GM18517 (cell line): ENCODE measurements around the gene EYA2.

Experiments used
- ATAC-seq: cut with Tn5 transposase; IDR thresholded peaks from one replicate; pipeline ENCODE4 v1.9.1; 2021; ENCODE audit warnings: mild to moderate bottlenecking, moderate library complexity; ENCODE audit not compliant: unreplicated experiment

EYA2 gene

DNA sequence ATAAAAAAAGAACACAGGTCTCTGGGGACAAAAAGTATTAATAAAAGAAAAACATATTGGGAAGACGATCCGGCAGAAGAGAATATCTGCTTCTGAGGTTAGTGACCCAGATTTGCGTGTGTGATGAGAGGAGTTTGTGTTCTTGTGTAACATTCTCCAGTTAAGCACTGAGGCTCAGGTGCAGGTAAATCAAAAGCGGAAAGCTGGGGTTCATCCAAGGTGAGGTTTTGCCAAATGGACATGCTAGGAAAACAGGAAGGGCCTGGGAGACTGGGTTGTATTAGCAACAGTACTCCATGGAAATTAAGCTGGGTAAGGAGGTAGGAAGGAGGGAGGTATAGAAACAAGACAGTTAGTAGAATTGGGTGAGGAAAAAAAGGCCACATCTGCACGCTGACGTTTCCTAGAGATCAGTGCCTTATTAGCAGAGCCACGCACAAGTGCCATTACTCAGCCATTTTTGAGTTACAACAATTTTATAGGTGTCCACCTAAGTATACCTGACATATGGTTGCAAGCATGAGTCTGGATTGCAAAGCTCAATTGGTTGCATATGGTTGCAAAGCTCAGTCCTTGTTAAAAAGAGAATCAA, 322.3 kb downstream of the EYA2 start:
- ATAC-seq: no peak

DNA sequence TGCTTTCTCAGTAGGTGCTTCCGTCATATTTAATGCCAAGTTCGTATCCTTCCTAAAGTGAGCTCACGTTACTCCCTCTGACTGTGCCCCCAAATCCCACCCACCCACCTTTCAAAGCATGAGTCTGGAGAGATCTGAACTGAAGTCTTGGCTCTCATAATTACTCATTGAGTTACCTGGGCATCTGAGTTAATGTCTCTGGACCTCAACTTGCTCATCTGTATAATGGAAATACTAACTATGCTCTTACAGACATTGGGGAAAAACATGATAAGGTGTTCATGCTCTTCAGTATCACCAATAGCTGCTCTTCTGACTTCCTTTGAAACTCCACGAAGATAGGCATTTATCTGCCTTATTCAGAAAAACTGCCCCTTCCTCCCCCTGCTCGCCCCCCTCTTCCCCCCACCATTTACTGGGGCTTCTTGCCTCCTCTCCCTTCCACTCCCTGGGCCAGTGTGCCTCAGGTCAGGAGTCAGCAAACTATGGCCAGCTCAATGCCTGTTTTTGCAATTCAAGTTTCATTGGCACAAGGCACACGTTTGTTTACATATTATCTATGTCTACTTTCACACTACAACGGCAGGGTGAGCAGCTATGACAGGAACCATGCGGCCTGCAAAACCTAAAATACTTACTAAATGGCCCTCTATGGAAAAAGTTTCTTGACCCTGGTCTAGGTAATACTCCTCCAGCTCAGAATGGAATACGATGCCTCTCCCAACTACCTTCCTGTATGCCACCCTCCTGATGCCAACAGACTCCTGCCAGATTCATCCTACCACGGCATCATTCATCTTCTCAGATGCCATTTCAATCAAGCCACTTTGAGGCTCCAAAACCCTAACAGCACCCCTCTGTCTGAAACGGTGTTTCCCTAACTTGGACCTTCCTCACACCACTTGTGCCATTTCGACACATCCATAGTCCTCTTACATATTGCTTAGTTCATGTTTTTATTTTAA, 323.1 kb downstream of the EYA2 start:
- ATAC-seq: no peak

DNA sequence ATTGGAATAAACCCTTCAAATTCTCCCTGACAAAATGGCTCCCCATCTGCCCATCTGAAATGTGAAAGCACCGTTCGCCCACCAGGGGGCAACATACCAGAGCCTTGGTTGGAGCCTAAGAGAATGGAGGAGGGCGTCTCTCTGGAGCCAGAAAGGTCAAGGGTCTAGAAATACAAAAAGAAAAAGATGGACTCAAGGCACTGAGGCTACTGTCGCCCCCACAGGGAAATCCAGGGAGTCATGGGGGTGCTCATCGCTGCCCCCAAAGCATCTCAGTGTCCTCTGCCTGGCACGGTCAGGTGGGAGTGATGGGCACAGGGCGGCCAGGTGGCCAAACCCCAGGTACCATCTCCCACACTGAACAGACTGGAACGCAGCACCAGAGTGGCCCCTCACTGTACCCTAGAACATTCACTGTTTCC, 325.5 kb downstream of the EYA2 start:
- no peak for ATAC-seq

DNA sequence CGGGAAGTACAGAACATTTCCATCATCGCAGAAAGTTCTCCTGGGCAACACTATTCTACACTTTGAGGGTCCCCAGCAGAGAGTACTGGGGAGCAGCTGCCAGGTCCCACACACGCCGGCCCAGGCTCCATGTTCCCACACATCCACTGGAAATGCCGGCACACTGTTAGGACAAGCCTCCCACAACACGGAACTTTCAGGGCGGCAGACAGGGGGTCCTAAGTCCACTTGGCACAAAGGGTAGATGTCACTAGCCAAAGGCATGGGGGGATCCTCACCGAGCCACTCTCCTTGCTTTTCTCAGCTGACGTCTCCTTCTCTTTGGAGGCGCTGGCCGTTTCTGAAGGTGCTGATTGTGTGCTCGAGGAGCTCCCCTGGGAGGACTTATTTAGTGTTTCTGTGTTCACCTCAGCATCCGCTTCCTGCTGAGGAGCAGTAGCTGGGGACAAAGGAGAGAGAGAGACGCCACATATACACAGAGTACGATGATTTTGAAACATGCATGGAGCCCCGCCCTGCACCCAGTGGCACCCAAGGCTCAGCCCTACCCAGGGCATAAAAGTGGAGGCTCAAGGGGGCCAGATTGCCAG, 326.5 kb downstream of the EYA2 start:
- no peak for ATAC-seq

DNA sequence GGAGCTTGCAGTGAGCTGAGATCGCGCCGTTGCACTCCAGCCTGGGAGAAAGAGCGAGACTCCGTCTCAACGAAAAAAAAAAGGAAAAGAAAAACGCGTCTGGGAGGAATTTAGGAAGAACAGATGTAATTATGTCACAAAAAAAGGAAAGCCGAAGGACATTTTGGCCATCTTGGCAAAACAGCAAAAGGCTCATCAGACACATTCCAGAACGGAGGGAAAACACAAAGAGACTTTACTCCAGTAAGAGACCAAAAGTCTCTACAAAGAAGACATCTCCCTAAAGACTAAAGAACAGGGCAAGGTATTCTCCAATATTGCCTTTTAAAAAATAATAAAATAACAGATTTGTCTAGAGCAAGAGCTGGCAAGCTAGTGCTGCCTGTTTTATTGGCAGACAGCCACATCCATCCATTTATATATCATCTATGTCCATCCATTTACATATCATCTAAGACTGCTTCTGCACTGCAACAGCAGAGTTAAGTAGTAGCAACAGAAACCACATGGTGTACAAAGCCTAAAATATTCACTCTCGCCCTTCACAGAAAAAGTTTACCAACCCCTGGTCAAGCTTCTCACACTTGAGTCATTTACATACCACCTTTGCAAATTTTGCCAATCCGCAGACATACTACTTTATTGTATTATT, 328.0 kb downstream of the EYA2 start:
- no peak for ATAC-seq

DNA sequence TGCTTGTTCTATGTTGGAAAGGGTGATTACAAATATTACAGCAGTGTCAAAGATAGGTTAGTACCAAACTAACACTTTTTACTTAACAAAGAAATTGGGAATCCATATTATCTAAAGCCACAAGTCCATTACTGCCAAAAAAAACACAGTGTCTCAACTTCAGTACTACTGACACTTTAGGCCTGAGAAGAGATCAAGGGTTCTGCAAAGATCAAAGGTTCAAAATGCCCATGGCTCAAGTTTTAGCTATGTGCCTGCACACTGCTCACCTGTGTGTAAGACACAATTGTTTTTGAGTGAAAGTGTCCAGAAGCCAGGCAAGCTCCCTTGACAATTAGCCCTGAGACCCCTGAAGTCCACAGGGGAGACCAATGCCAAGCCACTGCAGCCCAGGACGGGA, 329.3 kb downstream of the EYA2 start:
- ATAC-seq: no peak

DNA sequence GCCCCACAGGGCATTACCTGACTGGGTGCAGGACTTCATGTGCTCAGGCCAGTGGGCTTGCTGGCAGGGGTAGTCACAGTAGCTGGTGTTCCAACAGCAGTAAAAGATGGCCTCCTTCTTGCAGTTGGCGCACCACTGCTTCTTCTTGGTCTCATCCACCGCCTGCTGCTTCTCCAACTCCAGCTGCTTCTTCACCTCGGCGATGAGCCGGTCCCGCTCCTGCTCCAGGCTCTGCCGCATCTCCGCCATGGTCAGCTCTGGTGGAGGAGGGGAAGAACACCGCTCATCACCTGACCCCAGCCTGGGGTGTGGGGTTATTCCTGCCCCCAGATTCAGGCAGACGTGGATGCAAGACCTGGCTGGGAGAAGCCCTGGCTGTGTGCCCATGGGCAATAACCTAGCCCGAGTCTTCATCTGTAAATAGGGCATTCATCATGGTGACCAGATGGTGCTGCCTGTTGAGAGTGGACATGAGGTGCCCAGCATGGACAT, 329.7 kb downstream of the EYA2 start:
- no peak for ATAC-seq

DNA sequence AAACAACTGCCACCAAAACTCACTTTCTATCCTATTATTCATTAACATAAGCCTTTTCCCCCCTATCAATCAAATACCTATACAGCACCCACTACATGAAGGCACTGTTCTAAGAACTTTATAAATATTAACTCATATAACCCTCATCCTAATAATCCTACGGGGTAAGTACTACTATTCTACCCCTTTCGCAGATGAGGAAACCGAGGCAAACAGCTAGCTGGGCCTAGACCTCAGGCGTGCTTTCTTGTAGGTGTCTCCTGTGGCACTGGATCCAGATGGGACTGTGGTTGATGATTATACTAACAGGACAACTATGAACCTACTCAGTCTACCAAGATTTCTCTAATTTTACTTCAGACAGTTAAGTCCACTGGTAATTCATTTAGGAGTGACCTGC, 330.2 kb downstream of the EYA2 start:
- ATAC-seq: no peak

DNA sequence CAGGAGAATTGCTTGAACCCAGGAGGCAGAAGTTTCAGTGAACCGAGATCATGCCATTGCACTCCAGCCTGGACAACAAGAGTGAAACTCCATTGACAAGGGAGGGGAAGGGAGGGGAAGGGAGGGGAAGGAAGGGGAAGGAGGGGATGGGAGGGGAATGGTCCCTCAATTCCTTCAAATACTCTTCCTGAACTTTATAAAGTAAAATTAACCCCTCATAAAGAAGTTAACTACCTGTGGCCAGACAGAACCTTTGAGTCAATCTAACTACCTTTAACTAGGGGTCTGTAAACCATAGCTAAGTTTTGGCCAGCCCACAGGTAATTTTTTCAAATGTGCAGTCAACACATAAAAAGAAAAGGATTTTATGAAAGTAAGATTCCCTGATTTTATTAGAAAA, 330.8 kb downstream of the EYA2 start:
- no peak for ATAC-seq

DNA sequence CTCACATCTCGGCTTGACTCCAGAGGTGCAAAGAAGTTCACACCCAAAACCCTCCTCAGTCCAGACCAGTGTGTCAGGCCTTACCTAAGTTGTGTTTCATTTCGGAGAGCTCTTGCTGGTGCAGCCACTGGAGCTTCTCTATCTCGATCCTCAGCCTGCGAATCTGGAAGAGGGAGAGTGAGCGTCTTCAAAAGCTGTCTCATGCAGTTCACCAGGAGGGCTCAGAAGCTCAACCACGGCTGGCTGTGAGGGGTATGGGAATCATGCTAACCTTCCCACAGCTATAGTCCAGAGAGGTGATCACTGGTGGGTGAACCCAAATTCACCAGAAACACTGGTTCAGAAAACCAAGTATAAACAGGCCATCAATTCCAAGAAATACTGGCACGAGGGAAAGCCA, 332.5 kb downstream of the EYA2 start:
- no peak for ATAC-seq

DNA sequence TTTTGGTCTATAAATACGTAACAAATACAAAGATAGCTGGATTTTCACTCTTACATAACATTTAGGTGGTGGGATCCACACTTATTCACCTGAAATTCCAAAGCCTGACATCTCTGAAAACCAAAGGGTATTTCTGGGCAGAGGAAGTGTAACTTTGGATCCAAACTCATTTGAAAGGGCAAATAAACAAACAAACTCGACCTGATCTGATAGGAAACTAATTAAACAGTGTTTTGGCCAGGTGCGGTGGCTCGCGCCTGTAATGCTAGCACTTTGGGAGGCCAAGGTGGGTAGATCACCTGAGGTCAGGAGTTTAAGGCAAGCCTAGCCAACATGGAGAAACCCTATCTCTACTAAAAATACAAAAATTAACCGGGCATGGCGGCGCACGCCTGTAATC, 332.9 kb downstream of the EYA2 start:
- no peak for ATAC-seq

DNA sequence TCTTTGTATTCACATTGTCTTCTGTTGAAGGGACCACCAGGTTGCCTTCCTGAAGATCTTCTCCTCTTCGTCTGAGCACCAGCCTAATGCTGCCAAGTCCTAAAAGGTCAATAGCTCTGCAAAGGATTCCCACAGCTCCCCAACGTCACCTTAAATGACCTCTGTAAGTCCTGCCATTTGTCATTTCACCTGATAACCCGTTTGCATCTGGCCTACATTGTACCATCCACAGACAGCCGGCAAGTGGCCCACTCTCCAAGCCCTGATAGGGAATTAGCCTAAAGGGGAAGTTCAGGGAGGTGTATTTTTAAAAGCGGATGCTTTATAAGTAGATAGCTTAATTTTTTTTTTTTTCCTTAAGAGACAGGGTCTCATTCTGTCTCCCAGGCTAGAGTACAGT, 334.0 kb downstream of the EYA2 start:
- ATAC-seq: no peak

DNA sequence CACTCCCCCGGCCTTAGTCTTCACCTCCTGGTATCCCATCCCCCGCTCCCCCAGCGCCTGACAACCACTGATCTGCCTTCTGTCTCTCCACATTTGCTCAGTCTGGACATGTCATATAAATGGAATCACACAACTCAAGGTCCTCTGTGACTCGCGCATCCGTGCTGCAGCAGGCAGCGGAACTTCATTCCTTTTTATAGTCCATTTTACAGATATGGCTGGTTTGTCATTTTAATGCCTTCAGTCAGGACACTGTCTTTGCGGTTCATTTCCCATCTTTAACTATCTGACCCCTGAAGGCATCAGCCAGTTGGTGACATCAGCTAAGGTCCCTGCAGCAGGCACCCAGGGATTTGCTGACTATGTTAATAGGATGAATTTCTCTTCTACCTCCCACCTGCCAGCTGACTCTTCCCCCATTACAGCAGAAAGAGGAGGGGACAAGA, 336.2 kb downstream of the EYA2 start:
- ATAC-seq: no peak

DNA sequence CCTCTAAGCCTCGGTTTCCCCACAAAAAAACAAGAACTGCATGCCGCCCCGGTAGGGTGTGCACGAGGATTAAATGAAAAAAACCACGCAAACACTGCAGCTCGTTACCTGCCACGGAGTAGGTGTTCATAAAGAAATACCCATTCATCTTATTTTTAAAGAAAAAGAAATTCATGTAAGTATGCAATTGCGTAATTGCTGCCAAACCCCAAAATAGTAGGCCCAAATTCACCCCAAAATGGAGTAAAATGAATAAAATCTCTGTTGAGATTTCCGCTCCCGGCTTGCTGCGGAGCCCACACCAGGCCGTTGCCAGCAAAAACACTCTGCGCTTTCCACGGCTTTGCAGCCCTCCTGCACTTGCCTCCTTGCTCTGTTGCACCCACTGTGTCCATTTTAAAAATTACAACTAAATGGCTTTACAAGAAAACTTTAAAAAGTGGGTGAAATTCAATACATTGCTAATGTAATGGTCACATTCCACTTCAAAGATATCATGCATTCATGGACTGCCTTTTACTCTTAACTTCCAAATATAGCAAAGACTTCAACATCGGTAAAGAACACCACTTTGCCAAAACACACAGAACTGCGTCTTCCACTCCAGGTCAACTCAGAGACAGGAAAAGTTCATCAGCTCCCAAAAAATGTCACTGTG, 336.9 kb downstream of the EYA2 start:
- no peak for ATAC-seq

DNA sequence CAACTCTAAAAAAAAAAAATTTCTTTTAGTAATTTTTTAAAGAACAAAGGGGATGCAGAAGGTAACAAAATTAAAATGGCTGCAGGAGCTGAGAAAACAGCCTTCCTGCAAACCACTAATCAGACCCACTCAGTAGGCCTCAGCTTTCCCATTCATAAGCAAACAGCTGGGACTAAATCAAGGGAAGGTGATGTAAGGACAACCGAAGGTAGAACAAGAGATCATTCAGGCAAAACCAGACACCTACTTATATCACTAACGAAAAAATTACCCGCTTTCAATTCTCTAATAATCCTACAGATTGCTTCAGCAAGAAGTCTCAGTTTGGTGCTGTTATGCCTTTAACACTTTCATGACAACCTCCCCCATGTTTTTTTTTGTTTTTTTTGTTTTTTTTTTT, 337.9 kb downstream of the EYA2 start:
- no peak for ATAC-seq

DNA sequence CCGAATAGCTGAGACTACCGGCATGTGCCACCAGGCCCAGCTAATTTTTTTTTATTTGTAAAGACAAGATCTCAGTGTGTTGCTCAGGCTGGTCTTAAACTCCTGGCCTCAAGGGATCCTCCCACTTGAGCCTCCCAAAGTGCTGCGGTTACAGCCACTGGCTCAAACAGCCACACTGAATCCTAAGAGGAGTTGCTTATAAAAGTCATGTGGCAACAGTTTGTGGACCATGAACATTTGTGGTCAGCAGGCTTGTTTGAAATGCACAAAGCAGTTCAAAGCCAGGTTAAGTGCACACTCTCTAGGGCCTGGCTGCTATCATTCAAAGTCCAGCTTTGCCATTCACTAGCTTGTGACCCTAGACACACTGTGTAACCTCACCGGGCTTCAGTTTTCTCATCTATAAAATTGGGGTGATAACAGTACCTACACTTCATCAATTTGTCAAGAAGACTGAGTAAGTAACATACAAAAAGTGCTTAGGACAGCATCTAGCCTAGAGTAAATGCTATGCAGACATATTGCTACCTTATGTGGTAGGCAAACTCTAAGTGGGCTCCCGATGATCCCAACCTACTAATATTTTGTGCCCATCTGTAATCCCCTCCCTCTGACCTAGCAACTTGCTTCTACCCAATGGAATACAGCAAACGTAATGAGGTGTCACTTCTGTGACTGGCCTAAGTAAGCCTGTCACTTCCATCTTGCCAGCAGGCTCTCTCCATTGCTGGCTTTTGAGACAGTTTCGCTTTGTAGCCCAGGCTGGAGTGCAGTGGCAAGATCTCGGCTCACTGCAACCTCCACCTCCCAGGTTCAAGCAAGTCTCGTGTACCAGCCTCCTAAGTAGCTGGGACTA, 338.9 kb downstream of the EYA2 start:
- no peak for ATAC-seq

DNA sequence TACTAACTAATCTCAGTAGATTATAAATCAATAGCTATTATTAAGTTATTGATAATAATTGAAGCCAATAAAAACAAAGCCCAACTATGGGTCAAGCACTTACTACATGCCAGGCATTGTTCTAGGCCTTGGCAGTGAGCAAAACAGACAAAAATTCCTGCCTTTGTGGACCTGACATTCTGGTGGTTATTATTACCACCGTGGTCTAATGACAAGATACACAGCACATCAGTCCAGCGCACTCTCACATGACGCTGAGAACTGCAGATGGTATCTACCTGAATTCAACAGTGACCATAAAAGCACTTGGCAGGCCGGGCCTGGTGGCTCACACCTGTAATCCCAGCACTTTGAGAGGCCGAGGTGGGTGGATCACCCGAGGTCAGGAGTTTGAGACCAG, 340.5 kb downstream of the EYA2 start:
- ATAC-seq: no peak

DNA sequence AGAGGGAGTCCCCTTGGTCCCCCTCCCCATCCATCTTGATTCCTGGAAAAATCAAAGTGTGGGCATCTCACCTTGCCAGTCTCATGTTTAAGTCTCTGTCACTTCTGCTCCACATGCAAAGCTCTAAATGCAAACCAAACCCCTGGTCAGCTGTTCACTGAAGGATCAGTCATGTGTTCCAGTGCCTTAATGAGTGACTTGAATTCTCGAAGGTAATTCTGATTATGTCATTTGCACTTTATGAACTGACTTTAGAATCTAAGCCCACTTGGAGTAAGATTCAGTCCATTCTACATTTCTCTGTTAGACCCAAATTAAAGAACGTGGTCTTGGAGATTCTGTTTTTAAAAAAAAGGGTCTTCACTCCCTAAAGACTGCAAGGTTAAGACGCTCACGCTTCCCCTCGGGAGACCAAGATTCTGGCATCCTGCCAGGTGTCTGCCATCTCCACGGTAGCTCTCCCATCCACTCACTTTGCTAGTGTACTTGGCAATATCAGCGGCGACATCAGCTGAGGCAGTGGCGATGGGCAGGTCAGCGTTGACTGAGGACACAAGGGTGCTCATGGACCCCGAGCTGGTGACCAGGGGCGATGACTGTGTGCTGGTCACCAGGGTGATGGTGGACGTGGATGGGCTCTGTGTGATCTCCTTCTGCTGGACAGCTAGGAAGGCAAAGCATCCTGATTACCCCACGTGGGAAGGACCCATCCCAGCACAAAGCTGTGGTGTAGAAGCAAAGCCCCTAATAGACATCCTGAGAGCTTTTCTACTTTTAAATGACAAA, 341.4 kb downstream of the EYA2 start:
- no peak for ATAC-seq

DNA sequence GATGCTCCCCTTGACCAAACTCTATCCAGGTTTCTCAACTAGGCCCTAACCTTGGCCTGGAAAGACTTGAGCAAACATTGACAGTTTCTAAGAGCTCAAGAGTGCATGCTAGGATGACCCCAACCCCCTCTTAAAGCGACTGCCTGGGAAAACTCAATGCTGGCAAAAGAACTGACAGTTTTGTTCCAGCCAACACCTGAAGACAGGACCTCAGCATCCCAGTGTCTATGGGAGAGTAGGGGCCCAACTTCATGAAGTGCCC, 341.9 kb downstream of the EYA2 start:
- no peak for ATAC-seq
